Measurements from ENCODE around the gene RPS6KA6.
A peak's percentile ranks its signal among the peaks of the same experiment; 100 is the strongest.

RPS6KA6 gene

DNA sequence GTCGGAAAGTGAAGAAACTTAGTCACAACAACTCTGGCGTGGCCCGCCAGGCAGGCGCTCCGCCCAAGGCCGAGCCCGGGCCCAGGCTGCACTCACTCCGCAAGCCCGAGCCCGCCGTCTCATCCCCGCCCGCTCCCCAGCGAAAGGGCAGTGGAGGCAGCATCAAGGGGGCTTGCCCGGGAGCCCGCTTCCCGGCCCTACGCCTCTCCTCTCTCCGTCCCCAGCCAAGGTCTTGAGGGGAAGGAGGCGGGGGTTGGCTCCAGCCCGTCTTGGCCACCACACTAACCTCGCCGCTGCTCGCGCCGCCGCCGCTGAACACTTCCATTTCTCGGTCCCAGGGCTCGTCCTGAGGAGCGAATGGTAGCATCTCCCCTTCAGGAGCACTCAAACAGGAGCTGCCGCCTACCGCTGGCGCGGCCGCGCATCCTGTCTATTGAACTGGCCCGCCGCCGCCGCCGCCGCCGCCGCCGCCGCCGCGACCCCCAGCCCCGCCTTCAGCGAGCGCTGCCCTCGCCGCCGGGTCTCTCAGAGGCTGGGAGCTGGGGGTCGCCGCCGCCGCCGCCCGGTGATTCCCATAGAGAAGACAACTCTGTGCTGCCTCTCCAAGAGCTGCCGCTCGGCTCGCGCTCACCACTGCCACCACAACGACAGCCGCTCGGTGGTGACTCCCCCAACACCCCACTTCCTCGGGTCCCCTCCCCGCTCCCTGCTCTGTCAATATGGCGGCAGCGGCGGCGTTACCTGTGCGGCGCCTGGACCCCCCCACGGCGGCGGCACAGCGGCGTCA lies at the start of gene RPS6KA6:
Gene RPS6KA6 (minus strand): TSS at position 667 of the 787 bp plus-strand sequence. CDS start 300 bp downstream, at position 367.
- no peak for DNase-seq

DNA sequence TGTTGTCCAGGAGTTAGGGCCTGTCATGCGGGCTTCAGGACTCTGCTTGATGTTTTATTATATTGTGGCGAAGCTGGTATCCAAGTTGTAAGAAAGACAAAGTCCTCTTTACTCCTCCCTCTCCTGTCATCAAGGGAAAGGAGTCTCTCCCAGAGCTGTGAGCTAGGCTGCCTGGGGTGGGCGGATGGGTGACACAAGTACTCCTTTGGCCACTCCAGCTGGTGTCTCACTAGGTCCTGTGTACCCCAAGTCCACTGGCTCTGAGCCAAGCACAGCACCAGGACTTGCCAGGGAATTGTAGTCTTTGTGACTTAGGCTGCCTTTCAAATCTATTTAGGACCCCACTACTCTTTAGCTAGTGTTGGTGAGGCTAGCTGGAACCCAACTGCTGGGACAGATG lies 36.7 kb upstream of the RPS6KA6 start:
- no peak for DNase-seq

DNA sequence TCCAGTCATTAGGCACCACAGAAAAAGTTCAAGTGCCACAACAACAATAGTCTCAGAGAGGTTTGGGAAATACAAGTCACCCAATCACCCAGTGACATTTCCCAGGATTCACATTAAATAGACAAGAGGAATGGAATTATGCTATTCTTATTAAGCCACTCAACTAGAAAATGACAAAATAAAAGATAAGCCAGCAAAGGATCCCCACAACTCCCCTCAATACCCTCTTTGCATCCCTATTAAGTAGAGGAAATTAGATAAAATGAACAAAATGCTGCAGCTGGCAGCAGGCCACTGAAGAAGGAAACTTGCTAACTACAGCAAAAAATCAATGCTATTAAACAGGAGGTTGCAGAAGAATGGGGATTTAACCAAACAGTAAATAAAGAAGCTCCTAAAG lies 35.3 kb upstream of the RPS6KA6 start:
- DNase-seq = no peak

DNA sequence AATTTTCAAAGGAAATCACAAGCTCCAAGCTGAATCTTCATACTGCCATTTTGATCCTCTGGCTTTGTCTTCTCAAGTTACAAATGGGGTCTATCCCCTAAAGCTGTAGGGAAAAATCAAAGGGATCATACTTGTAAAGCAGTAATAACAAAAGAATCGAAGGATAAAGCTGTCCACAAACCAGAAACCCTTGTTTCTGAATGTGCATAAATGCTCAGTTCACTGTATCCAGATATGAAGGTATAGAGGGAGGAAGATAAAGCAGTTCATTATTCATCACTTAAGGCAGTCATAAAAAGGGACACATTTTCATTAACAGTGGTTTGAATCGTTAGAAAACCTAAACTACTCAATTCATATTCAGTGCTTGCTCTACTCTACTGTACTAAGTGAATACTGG lies 33.2 kb upstream of the RPS6KA6 start:
- DNase-seq = no peak

DNA sequence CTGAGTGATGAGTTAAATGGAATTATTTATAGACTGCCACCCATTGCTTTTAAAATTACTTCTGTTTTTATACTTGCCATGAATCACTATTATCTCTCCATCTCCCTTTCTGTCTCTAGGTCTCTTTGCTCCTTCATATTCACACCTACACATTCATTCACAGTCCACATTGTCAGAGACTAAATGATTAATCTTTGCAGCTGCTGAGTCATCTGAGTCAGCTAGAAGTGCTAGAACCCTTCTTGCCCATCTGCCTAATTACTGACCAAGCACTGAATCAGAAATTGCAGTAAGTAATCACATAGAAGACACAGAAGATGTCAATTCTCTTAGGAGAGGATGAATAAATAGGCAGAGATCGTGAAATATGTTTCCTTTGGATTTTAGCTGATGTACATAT lies 31.6 kb upstream of the RPS6KA6 start:
- DNase-seq = peak; percentile 3

DNA sequence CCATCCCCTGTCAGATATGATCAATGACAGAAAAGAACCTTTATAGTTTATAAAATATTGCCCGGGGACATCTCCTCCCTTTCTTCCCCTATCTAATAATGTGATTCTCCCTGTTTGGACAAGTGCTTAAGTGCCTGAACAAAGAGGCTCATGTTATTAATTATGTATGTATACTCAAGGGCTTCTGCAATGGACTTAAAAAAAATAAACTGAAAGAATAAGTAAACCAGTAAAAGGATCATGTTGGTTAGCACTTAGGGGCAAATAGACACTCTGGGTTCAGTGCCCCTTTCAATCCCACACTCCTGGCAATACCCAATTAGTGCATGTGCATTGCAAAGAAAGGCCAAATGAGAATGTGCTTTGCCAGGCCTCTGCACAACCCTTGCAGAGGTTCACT lies 30.7 kb upstream of the RPS6KA6 start:
- no peak for DNase-seq

DNA sequence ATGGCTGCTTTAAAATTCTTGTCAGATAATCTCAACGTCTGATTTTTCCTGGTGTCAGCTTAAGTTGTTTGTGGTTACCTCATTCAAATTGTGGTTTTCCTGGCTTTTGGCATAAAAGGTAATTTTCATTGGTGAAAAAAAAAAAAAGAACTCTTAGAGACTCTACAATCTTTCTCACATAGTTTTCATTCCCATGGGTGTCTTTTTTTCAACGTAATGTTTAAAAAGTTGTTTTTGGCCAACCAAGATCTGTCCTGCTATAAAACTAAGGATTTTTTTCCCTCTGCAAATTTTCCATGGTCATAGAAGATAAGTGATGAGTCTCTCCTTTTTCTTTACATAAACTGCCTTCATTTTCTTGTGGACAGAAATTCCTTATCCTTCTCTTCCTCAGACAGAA lies 28.9 kb upstream of the RPS6KA6 start:
- no peak for DNase-seq

DNA sequence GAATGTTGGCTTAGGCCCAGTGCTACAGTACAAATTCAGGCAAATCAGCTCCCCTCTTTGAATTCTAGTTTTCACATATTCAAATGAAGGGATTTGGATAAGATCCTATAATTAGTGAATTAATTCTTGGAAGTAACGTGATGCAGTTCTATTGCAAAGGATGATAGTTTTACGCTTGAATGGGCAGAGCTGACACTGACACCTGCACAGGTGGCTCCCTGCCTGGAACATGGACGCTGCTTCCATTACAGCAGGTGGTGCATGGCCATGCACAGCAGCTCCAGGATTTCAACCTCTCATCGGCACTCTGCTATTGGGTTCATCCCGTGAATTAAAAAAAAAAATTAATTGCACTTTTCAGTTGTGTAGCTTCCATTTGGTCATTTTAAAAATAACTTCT lies 28.4 kb upstream of the RPS6KA6 start:
- DNase-seq = no peak

DNA sequence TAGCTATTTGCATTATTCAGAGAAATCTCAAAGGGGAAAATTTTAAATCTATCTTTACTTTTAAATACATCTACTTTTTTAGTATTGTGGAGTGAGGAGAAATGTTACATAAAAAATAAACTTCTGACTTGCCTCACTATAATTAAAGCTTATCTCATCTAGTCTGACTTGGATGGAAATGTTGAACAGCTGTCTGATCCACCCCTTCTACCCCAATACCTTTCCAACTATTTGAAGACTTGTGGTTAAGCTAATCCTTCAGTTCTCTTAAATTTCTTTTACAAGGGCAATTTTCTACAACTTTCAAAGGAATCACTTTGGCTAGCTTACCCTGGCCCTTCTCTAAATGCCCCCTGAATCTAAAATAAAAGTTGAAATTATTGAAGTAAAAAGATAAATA lies 17.3 kb upstream of the RPS6KA6 start:
- DNase-seq = no peak

DNA sequence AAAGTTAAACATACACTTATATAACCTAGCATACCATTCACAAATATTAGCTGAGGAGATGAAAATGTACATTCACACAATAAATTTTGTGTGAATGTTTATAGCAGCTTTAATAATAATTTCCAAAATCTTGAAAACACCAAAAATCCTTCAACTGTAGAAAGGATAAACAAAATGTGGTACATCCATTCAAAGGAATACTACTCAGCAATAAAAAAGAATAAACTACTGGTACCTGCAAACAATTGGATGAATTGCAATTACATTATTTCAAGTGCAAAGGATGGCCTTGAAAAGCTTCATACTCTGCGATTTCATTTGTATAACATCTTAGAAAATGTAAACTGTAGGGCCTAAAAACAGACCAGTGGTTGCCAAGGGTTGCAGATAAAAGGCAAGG lies 11.7 kb upstream of the RPS6KA6 start:
- no peak for DNase-seq

DNA sequence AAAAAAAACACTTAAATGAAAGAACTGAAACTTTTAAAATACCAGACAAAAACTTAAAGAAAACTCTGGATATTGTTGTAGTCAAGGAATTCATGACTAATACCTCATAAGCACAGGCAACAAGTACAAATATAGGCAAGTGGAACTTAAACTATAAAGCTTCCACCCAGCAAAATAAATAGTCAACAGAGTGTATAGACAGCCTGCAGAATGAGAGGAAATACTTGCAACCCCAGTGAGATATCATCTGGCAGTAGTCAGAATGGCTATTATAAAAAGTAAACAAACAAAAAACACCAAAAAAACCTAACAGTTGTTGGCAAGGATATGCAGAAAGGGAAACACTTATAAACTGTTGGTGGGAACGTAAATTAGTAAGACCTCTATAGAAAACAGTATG lies 9.6 kb upstream of the RPS6KA6 start:
- DNase-seq = no peak

DNA sequence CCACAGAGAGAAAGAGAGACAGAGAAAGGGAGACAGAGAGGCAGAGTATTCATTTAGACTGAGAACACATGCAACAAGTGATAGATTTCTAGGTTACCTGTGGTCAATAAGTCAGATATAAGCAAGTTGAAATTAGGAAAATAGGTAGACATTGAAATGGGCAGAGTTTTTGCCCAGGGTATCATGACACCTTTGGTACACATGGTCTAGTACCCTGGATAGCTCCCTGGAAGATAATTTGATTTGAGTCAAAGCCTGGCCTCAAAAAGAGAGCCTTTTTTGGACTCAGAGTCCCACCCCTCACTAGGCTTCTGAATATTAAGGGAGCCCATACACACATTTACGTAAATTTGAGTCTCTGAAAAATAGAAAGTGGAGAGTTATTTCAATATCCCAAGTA lies 4.0 kb upstream of the RPS6KA6 start:
- no peak for DNase-seq

DNA sequence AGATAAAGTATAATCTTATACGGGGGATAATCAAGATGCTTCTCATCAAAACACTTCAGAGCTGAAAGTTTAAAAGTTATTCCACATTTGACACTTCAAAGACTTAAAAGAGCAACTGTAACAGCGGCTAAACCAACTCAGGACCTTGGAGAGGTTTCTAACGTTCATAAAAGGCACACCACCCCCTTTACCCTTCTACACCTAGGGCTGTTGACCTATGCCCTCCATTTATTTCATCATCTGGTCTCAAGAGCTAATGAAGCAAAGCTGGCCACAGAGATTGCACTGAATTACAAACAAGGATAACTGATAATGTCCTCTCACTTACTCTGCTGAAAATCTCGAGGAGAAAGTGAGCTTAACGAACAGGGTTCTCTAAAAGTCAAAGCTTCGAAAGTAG lies 1.1 kb upstream of the RPS6KA6 start:
- DNase-seq = no peak

DNA sequence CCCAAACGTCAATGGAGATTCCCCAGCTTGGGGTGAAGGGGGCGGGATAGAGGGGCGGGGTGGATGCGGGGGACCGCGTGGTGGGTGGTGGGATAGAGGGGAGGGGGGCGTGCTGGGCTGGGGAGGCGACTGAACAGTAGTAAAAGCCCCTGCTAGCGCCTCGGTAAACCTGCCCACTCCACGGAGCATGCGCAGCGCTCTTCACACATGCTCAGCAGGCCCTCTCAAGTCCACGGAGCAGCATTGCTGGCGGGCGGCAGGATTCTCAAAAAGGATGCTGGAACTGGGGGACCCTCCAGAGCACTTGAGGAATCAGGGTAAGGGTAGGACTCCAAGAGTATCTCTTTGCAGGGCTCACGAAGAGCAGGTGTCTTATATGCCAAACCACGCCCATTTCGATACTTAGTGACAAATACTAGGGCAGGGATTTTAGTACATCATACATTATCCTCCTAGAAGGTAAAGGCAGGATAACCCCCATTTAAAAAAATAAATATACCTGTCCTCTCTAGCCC lies 378 bp upstream of the RPS6KA6 start:
- DNase-seq = no peak

DNA sequence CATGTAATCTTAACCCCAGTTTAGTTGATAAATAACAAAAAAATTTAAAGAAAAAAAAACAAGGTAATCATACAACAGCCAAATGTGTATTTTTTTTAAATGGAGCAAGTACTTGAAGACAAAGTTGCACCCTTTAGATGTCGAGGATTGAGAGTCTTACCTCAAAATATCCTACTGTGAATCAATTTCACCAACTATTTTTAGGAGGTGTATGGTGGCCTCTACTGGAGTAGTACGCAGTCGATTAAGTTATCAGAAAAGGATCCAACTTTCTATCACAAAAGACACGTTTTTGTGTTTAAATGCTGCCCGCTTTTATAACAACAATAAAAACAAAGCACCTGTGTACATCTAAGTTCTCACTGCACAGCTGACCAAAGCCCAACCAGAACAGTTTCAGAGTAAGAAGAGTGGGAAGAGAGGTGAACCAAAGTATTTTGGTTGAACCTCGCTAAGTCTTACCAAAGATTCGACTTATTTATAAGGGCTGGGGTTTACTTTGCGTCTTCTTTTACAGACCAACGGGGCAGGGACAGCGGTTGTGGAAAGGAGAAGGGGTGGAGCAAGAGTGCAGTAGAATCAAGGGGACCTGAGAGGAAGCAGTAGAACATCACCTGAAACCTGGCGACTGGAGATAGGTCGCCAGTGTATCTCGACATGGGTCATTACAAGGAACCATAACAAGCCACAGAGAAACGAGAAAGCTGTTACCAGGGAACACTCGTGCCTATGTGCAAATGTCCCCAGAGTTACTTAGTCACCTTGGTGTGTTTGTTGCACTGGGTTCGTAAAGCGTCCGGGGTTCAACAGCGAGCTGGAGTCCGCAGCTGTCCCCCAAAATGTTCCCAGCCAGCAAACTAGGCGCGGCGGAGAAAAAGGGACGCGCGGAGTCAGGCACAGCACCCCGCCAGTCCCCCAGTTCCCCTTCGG lies 1.1 kb downstream of the RPS6KA6 start:
- DNase-seq = no peak

DNA sequence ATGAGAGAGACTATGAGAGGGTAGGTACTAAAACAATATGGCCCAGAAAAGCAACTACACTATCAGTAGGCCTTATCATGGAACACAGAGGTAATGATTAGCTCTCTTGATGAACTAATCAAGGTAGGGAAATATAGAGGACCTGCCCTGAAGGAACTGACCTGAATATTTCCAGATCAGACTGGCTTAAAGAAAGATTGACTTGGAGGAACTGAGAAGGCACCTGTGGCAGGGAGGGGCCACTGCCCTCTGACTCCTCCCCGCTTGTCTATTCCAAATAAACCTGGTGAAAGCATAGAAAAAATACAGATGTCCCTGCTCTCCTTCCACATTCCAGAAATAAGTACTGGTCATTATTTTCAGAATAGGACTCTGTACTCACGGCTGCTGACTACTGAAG lies 5.5 kb downstream of the RPS6KA6 start:
- DNase-seq = no peak

DNA sequence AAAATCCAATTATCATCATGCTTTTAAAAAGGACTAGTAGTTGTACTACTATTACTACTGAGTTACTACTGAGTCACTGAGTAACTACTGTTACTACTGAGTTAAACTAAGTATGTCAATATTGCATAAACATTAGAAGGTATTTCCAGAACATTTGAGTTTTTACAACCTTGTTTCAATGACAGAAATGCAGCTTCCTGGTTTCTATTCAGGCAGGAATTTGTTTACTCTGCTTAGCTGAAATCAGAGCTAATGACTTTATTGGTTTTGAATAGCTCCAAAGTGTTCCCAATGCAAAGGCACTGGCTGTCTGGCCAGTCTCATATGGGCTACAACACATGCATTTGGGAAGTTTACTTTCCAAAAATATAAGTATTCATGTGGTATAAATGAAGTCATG lies 12.0 kb downstream of the RPS6KA6 start:
- DNase-seq = no peak

DNA sequence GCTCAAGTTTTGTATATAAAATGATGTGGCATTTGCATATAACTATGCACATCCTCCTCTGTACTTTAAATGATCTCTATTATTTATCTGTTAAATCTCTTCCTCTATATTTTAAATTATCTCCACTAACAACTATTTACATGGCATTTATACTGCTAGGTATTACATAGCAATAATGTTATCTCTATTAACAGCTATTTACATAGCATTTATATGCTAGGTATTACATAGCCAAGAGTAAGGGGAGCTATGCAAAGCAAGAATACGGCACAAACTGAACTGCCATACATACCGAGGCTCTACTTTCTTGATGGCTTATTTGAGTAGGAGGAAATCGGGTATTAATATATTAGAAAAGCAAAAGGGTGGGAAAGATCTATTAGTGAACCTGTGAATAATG lies 12.7 kb downstream of the RPS6KA6 start:
- DNase-seq = no peak

DNA sequence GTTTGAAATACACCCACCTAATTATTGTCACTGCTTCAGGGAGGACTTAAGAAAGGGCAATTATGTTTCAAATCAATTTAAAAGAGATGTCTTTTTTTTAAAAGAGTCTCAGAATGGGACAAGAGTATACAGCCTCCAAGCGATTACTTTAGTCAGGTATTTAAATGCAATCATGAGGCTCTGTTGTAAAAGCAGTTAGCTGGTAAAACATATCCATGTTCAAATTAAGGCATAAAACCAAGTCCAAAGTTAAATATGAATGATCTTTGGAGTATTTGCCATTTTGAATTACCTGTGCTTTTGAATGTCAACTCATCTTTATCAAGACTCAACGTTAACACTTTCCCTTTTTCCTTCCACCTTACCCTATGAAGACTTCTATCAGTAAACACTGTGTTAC lies 13.7 kb downstream of the RPS6KA6 start:
- no peak for DNase-seq

DNA sequence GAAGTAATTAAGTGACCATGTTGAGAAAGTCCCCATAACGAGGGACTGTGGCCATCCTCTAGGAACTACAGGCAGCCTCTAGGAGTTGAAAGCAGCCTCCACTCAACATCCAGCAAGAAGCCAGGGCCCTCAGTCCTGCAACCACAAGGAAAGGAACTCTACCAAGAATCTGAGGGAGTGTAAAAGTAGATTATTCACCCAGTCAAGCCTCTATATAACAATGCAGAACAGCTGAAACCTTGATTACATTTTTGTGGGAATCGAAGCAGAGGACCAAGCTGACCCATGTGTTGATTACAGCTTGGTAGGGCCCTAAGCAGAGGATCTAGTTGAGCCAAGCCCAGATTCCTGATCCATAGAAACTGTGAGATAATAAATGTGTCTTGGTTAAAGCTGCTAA lies 17.1 kb downstream of the RPS6KA6 start:
- DNase-seq = no peak

DNA sequence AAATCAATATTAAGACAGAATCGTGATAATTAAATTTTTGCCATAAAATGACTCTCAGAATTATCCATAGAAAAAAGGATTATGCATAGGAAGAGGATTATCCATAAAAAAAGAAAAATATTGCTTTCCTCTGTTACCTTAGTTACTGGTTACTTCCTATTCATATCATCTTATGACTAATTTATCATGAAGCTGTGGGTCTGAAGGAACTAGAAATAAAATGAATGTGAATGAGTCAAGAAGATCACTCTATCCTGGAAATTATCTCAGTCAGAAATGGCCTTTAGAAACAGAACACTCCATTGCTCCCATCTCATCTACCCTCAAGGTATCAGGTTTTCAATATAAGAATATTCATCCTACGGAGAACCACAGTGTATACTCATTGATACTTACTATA lies 19.4 kb downstream of the RPS6KA6 start:
- DNase-seq = no peak

DNA sequence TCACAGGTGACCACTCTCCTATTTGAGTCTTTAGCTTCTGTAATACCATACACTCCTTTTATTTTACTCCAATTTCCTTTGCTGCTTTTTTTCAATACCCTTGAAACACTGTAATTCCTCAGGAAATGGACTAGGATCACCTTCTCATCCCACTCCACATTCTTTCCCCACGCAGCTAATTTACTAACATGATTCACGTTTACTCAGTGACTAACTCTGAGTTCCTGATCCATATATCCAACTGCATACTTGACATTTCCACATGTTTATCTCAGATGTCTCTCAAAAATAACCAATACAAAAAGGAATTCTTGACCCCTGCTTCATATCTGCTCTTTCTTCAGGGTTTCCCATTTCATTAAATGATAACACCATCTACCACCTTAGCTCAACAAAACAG lies 19.9 kb downstream of the RPS6KA6 start:
- no peak for DNase-seq

DNA sequence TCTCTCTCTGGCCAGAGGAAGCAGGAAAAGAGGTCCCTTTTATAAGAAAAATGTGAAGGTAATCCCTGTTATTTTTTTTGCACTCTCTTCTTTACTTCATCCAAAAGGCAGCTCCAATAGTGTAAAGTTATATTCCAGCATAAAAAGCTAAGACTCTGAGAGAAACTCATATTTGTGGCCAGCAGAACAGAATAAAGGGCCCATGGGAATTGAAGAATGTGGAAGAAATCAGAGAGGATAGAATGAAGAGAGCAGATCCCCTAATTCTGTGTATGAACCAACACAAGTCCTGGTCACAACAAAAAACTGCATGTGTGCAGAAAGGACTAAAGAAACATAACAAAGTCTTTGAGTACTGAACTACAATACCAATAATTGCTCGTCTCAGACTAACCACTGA lies 22.3 kb downstream of the RPS6KA6 start:
- DNase-seq = no peak

DNA sequence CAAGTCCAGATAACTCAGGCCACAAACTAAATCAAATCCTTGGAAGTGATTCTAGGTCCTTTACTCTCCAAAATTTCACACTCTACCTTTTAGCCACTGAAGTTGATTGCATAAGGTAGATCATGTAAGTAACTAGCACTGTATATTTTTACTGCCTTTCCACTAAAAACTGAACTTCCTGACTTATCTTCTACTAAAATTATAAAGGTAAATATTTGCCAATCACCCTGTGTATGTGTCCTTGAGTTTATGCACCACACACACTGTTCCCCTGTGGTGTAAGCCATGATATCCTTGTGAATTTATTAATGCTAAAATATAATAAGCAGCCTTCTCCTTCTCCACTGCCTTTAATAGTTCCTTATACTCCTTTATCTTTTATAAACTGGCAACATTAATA lies 25.6 kb downstream of the RPS6KA6 start:
- no peak for DNase-seq

Measured in OCI-M1 (cell line).